ENCODE results near the gene GIGYF1.

Gene GIGYF1

DNA sequence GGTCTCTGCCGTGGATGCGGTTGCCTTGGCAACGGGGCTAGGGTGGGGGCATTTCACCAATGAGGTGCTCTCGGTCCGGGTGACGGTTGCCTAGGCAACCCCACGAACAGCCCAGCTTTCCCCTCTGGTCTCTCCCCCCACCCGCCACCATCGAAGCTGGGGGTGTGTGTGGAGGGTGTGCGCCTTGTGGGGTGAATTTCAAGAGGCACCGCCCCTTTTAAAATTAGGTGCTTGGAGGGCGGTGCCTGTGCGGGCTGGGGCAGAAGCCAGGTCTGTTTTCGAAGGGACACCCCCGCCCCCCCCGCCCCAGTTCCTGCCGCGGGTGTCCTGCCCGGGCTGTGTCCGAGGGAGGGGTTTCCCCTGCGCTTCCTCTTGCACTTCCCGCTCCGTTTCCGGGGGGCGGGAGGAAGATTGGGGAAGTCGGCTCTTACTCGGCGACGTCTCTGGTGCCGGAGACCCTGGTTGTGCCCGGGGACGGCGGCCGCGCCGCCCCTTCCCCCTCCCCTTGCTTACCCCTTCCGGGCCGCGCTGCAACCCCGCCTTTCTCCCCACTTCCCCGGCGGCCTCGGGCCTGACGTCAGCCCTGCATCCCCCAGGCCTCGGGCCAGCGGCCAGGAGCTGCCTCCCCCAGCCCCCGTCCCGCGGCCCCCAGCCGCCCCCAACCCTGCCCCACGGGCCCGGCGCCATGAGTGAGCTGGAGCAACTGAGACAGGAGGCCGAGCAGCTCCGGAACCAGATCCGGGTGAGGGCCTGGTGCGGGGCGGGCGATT lies 18.3 kb downstream of the GIGYF1 start:
- H3K27ac ChIP-seq (ENCODE audit: low read length) = no peak overlapping the region; the same call in 1 of the 2 replicates
- H3K79me2 ChIP-seq (ENCODE audit: low read length) = peaks cover 46% of the 10 kb centered on the region
- no peaks in the 10 kb centered on the region for H3K9me2 ChIP-seq (replicated peaks; ENCODE audit: insufficient read depth, low read length)
- no peaks in the 10 kb centered on the region for H4K20me1 ChIP-seq (ENCODE audit: insufficient read depth, low read length)
- no peaks in the 10 kb centered on the region for H3K9me3 ChIP-seq (replicated peaks; ENCODE audit: insufficient read depth, low read length)
- 0 out of 2 replicates have a peak overlapping the region, but pooled peaks have one; percentile 35 for H2AFZ ChIP-seq (ENCODE audit: low read length)
- H3K27me3 ChIP-seq (replicated peaks; ENCODE audit: insufficient read depth, low read length) = peaks cover 14% of the 10 kb centered on the region
- peak; percentile 87 for DNase-seq
- TF ChIP-seq EZH2 (optimal IDR thresholded peaks at IDR 0.05; ENCODE audit: low read depth, low read length) = no peak
- TF ChIP-seq, protein P1, sequence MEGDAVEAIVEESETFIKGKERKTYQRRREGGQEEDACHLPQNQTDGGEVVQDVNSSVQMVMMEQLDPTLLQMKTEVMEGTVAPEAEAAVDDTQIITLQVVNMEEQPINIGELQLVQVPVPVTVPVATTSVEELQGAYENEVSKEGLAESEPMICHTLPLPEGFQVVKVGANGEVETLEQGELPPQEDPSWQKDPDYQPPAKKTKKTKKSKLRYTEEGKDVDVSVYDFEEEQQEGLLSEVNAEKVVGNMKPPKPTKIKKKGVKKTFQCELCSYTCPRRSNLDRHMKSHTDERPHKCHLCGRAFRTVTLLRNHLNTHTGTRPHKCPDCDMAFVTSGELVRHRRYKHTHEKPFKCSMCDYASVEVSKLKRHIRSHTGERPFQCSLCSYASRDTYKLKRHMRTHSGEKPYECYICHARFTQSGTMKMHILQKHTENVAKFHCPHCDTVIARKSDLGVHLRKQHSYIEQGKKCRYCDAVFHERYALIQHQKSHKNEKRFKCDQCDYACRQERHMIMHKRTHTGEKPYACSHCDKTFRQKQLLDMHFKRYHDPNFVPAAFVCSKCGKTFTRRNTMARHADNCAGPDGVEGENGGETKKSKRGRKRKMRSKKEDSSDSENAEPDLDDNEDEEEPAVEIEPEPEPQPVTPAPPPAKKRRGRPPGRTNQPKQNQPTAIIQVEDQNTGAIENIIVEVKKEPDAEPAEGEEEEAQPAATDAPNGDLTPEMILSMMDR (IDR thresholded peaks at IDR 0.05; ENCODE audit: low read length) = no peak
- TF ChIP-seq EZH2phosphoT487 (IDR thresholded peaks at IDR 0.05; ENCODE audit: low read length) = no peak
- H3F3A ChIP-seq (ENCODE audit: insufficient read depth, low read length) = peaks cover 5% of the 10 kb centered on the region; the same call in 1 of the 2 replicates
- peak overlapping the region; percentile 50; the same call in 1 of the 2 replicates for H3K9ac ChIP-seq (ENCODE audit: low read length)
- H3K4me2 ChIP-seq (ENCODE audit: low read depth, low read length) = peak overlapping the region; percentile 51
- peak overlapping the region; percentile 65 for H3K4me3 ChIP-seq (ENCODE audit: low read length)
- no peaks in the 10 kb centered on the region for H3K36me3 ChIP-seq (replicated peaks; ENCODE audit: insufficient read depth, low read length)
- H3K4me1 ChIP-seq (ENCODE audit: low read length) = no peaks in the 10 kb centered on the region

DNA sequence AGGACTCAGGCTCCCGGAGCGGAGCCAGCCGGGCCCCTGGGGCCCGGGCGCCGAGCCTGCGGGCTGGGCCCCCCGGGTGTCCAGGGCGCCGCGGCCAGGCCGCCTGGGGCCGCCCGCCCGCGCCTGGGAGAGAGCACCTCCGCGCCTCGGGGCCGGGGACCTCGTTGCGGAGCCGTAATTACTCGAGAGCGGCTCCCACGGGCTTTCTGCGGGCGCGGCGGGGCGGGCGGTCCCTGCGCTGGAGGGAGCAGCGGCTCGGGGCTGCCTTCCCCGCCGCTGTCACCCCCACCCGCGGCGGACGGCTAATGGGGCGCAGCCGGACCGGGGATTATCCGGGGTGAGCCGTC lies 19.0 kb downstream of the GIGYF1 start:
- H3F3A ChIP-seq (ENCODE audit: insufficient read depth, low read length) = no peaks in the 10 kb centered on the region
- H3K27me3 ChIP-seq (replicated peaks; ENCODE audit: insufficient read depth, low read length) = peaks cover 21% of the 10 kb centered on the region
- no peaks in the 10 kb centered on the region for H3K4me1 ChIP-seq (ENCODE audit: low read length)
- H3K9me2 ChIP-seq (replicated peaks; ENCODE audit: insufficient read depth, low read length) = no peaks in the 10 kb centered on the region
- H4K20me1 ChIP-seq (ENCODE audit: insufficient read depth, low read length) = no peaks in the 10 kb centered on the region
- TF ChIP-seq EZH2phosphoT487 (IDR thresholded peaks at IDR 0.05; ENCODE audit: low read length) (no peak), EZH2 (optimal IDR thresholded peaks at IDR 0.05; ENCODE audit: low read depth, low read length) (no peak)
- TF ChIP-seq, protein P1 (IDR thresholded peaks at IDR 0.05; ENCODE audit: low read length) = no peak
- peak overlapping the region; percentile 85; the same call in 1 of the 2 replicates for H3K9ac ChIP-seq (ENCODE audit: low read length)
- no peaks in the 10 kb centered on the region for H3K36me3 ChIP-seq (replicated peaks; ENCODE audit: insufficient read depth, low read length)
- no peaks in the 10 kb centered on the region for H3K9me3 ChIP-seq (replicated peaks; ENCODE audit: insufficient read depth, low read length)
- no peak overlapping the region for H2AFZ ChIP-seq (ENCODE audit: low read length)
- peak overlapping the region; percentile 91 for H3K4me2 ChIP-seq (ENCODE audit: low read depth, low read length)
- H3K27ac ChIP-seq (ENCODE audit: low read length) = peak overlapping the region; percentile 52; the same call in 1 of the 2 replicates
- peaks cover 46% of the 10 kb centered on the region for H3K79me2 ChIP-seq (ENCODE audit: low read length)
- H3K4me3 ChIP-seq (ENCODE audit: low read length) = peak overlapping the region; percentile 82
- peak; percentile 29 for DNase-seq

DNA sequence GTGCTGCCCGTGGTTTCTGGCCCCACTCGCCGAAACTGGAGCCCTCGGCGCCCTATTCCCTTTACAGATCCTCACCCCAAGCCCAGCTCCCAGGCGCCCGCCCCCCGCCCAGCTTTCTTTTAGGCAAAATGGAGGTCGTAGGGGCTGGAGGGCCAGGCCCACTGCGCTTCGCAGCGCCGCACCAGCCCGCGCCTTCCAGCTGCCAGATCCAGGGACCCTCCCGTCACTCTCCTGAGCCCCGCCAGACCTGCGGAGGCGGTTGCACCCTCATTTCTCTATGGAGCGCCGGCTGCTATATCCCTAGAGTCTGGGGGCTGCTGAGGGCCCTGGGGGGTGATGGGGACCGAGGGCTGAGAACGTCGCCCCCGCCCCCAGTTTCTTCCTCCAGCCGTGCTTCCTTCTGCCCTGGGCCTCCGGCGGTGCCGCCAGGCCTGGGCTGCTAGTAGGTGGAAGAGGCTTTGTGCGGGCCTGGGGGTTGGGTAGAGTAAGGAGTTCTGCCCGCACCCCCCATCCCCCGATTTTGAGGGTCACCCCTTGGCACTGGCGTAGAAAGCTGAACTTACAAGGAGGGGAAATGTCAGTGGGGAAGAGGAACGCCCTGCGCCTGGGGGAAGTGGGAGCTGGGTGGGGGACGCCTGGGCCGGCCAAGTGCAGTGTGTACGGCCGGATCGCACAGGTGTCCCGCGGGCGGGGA lies 19.5 kb downstream of the GIGYF1 start:
- peak overlapping the region; percentile 85 for H3K9ac ChIP-seq (ENCODE audit: low read length)
- no peaks in the 10 kb centered on the region for H3F3A ChIP-seq (ENCODE audit: insufficient read depth, low read length)
- no peaks in the 10 kb centered on the region for H3K9me2 ChIP-seq (replicated peaks; ENCODE audit: insufficient read depth, low read length)
- TF ChIP-seq, protein P1 (IDR thresholded peaks at IDR 0.05; ENCODE audit: low read length) = no peak
- TF ChIP-seq EZH2phosphoT487 (IDR thresholded peaks at IDR 0.05; ENCODE audit: low read length) (no peak), EZH2 (optimal IDR thresholded peaks at IDR 0.05; ENCODE audit: low read depth, low read length) (no peak)
- peak; percentile 37 for DNase-seq
- H3K27ac ChIP-seq (ENCODE audit: low read length) = peak overlapping the region; percentile 52; the same call in 1 of the 2 replicates
- no peaks in the 10 kb centered on the region for H3K9me3 ChIP-seq (replicated peaks; ENCODE audit: insufficient read depth, low read length)
- no peaks in the 10 kb centered on the region for H3K4me1 ChIP-seq (ENCODE audit: low read length)
- H3K36me3 ChIP-seq (replicated peaks; ENCODE audit: insufficient read depth, low read length) = no peaks in the 10 kb centered on the region
- H3K79me2 ChIP-seq (ENCODE audit: low read length) = peaks cover 46% of the 10 kb centered on the region
- H3K27me3 ChIP-seq (replicated peaks; ENCODE audit: insufficient read depth, low read length) = peaks cover 26% of the 10 kb centered on the region
- H2AFZ ChIP-seq (ENCODE audit: low read length) = 0 out of 2 replicates have a peak overlapping the region, but pooled peaks have one; percentile 30
- H3K4me2 ChIP-seq (ENCODE audit: low read depth, low read length) = peak overlapping the region; percentile 91
- H4K20me1 ChIP-seq (ENCODE audit: insufficient read depth, low read length) = no peaks in the 10 kb centered on the region
- H3K4me3 ChIP-seq (ENCODE audit: low read length) = peak overlapping the region; percentile 82

Measured in MM.1S (cell line).